ENCODE results near the gene GNAO1. TPM values are rescaled to one million over a fixed set of nuclear protein-coding genes. Genes with fewer than 3 reads are reported as not detected.

Gene GNAO1
- total RNA-seq, 1 donor from 2014 or later = not detected

DNA sequence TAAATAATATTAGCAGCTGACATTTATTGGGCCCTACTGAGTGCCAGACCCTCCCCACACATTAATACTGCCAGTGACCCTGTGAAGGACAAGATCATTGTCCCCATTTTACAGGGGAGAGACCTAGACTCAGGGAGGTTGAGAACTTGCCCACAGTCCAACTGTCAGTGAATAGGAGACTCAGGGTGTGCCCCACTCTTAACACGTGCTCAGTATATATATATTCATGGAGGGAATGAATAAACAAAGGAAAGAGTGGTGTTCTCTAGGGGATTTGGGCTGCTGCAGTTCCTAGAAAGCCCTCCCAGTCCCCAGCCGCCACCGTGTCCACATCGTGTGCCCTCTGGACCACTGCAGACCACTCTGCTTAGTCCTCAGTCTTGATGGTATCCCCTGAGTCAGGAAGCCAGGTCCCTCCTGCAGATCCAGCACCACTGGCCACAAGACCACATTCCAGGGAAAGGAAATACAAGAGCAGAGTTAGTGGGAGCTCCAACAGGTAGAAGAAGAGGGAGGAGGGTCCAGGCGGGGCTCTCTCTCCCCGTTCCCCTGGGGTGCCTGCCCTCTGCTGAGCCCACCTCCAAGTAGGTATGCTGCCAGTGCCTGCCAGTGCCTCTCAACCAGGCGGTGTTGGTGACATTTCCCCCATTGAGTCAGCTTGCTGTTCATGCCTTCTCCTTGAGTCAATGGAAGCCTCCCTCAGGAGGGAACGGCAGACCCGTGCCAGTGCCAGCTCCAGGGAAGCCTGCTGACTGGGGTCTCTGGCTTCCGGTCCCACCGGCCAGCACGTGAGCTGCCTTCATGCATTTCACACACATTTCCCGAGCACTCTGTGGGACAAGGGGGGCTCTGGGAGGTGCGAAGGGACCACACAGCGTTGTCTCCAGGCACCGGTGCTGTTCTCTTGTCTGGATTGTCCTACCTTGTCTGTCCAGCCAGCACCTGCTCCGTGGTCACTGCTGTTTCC lies 75.6 kb downstream of the GNAO1 start:
- no peak for DNase-seq

GRCh38 chr16:56267888-56268287 lies 76.6 kb downstream of the GNAO1 start:
- no peak for DNase-seq

- no peak for DNase-seq
Measured at GRCh38 chr16:56268799-56269198, 77.5 kb downstream of the GNAO1 start.

DNA sequence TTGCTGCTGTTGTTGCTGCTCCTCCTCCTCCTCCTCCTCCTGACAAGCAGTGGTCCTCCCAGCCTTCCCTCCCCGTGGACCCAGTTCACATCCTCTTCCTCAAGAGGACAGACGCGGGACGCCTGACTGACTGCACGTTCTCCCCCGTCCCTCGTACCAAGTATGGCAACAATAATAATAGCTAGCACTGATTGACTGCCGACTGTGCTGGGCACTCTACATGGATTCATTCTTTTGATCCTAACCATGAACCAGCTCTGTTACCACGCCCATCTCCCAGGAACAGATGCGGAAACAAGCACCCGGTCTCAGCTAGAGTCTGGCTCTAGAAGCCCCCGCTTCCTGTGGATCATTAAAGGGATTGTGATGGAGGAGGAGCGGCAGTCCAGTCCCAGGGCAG lies 78.0 kb downstream of the GNAO1 start:
- no peak for DNase-seq

DNA sequence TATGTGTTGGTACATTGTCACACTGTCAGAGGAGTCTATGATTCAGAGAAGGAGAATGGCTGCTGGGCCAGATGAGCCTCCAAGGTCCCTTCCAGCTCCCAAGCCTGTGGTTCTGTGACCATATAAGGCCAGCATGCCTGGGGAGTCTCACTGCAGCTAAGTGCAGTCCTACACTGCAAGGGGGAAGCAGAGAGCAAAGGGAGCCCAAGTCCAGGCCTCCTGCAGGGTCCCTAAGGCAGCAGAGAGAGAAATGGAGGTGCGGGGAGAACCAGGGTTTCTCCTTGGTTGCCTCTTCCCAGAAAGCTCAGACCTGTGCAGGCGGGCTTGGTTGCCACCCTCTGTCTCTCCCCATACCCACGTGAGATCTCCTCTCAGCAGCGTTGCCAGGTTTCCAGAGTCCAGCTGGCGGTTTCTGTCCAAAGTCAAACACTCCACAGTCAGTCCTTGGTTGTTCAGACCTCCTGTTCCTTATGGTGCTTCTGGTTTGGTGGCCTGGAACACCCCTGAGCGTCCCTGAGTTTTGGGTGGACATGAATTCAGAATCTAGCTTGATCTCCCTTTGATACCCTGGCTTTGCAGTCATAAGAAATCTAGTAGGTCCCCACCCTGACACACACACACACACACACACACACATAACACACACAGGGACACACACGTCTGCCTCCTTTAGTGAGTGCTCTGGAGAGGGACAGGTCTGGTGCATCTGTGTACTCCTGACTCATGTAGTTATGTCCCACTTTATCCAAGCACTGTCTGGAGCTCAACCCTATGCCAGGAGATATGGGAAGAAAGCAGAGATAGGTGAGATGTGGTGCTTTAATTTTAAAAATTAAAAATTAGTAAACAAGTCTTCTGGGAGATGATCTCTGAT lies 78.8 kb downstream of the GNAO1 start:
- no peak for DNase-seq

DNA sequence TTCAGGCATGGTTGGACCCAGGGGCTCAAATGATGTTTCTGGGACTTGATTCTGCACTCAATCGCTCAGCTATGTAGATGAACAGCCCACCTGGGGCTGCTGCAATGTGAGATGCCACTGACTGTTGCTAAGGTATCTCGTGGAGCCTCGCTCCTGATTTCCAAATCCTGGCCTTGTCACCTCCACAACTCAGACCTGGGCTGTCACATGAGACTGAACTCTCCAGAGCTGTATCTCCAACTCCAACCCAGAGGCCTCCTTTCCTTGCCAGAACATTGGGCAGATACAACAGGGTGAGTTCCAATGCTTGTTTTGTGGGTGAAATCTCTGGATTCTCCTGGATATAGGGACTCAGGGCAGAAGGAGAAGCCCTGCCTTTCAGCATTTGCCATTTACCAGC lies 79.5 kb downstream of the GNAO1 start:
- DNase-seq = no peak

GRCh38 chr16:56272583-56272894 lies 81.2 kb downstream of the GNAO1 start:
- DNase-seq = no peak

DNA sequence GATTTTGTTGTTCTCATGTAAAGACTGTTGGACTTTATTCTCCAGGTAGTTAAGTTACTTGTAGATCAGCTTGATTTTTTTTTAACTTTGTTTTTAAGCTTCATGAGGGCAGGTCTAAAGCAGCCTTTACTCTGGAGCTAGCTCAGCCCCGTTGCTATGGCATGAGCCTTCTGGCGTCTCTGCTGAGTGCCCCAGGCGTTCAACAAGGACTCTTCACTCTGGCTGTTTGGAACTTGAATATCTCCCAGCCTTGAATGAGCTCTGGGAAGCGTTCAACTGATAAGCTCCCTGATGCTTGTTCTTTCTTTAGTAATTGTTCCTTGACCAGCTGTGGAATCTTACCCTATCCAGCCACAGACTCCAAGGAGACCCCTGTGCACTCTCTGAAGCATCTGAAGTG lies 82.3 kb downstream of the GNAO1 start:
- no peak for DNase-seq

DNA sequence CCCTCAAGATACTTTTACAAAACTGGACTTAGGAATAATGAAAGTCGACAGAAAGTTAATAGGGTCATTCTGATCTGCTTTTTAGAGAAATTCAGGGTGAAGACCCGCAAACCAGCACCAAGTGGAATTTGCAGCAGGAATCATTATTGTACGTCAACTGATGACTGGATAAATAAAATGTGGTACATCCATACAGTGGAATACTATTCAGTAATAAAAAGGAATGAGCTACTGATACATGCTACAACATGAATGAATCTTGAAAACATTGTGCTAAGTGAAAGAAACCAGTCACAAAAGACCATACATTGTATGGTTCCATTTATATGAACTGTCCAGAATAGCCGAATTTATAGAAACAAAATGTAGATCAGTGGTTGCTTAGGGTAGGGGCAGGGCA lies 83.1 kb downstream of the GNAO1 start:
- no peak for DNase-seq

DNA sequence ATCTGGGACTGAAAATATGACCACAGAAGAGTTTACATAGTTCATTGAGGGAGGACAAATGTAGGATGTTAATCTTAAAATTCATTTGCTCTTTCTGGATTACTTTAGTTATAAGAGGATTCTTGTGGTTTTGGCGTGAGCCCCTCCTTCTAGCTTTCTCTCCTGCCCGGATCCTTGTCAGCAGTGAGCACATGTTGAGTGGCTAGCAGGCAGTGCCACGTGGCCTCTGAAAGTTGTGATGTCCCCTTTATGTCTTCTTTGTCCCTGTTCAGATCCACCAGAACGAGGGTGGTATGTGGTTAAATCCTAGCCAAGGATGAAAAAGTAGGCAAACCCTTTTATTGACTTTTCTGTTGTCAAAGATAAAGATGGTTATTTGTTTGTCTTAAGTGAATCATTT lies 83.8 kb downstream of the GNAO1 start:
- DNase-seq = no peak

DNA sequence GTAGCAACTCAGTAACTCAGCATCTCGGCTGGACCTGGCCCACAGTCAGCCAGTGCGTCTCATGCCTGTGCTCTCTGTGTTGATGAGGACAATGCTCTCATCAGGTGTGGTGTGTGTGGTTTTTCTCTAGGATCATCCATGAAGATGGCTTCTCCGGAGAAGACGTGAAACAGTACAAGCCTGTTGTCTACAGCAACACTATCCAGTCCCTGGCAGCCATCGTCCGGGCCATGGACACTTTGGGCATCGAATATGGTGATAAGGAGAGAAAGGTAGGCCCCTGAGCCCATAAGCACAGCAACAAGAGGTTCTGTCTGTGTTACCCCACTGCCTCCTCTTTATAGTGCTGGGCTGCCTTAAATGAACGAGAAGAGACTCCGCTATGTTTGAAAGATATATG lies 84.5 kb downstream of the GNAO1 start:
- no peak for DNase-seq

GRCh38 chr16:56277075-56277474 lies 85.8 kb downstream of the GNAO1 start:
- DNase-seq = no peak

- no peak for DNase-seq
Measured at GRCh38 chr16:56278196-56278855, 87.0 kb downstream of the GNAO1 start.

- no peak for DNase-seq
Measured at GRCh38 chr16:56279132-56279531, 87.8 kb downstream of the GNAO1 start.

- no peak for DNase-seq
Measured at GRCh38 chr16:56279914-56280313, 88.6 kb downstream of the GNAO1 start.

GRCh38 chr16:56281249-56281805 lies 90.0 kb downstream of the GNAO1 start:
- peak; percentile 8 for DNase-seq

DNA sequence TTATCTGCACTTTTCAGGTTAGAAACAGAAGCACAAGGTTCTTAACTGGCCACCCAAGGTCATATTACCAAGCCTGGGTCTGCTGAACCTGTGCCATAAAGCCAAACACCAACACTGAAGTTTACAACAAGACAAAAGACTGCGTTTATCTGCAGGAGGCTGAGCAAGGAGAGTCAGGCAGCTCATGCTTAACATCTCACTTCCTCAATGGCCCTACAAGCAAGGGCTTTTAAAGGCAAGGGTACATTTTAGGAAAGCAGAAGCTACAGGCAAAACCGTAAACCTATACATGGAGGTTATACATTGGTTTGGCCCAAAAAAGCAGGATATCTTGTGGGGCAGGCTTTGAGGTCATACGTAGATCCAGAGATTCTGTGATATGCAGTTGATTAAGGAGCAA lies 91.2 kb downstream of the GNAO1 start:
- no peak for DNase-seq

- DNase-seq = no peak
Measured at GRCh38 chr16:56284521-56284920, 93.2 kb downstream of the GNAO1 start.

- peak; percentile 24 for DNase-seq
Measured at GRCh38 chr16:56286809-56287208, 95.5 kb downstream of the GNAO1 start.

GRCh38 chr16:56288019-56288418 lies 96.7 kb downstream of the GNAO1 start:
- no peak for DNase-seq

- no peak for DNase-seq
Measured at GRCh38 chr16:56289416-56289815, 98.1 kb downstream of the GNAO1 start.

DNA sequence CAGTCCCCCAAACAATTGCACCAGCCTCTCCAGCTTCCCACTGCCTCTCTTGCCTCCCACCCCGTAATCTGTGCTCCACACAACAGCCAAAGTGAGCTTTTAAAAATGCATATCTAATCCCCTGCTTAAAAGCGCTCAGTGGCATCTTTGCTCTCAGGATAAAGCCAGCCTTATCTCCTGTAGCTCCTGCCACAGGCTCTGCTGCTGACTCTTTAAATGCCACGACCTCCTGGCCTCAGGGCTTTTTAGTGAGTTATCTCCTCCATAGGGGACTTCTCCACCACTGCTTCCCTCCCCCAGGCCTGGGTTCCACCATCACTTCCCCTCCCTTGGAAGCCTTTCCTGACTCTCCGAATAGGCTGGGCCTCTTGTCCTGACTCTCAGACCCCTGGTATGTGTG lies 98.6 kb downstream of the GNAO1 start:
- DNase-seq = no peak

GRCh38 chr16:56294014-56294413 lies 102.7 kb downstream of the GNAO1 start:
- DNase-seq = no peak

Data from dermis blood vessel endothelial cell (primary cell).